ENCODE data around the gene PPM1F. TPM values are rescaled to one million over a fixed set of nuclear protein-coding genes. Genes with fewer than 3 reads are reported as not detected.

The PPM1F gene
- total RNA-seq: 44.3 and 70.9 TPM in 2 replicates

GRCh38 chr22:21952586-21953571 is at the start of gene PPM1F:
PPM1F (minus strand) TSS chr22:21952848; CDS start chr22:21946048, 6,800 bp downstream.

GRCh38 chr22:21982338-21982965 is 29.8 kb upstream of the PPM1F start, which contains the start of gene TOP3B:
TOP3B (minus strand) TSS chr22:21982787; CDS start chr22:21975709, 7,078 bp downstream.

Other genes with a start within 250 kb of the PPM1F start
- 1.2 and 1.6 TPM in 2 replicates for gene YPEL1, start 217.1 kb downstream of the PPM1F start, total RNA-seq
- gene MAPK1, start 85.2 kb downstream of the PPM1F start, total RNA-seq: 80.9 and 87.1 TPM in 2 replicates
- 19.3 and 31.0 TPM in 2 replicates for gene TOP3B, start 29.9 kb upstream of the PPM1F start, total RNA-seq

All from smooth muscle cell of the pulmonary artery (primary cell).